Aorta (tissue), 5 donors: Measurements from ENCODE around the gene TYMP. TPM values are rescaled to one million over a fixed set of nuclear protein-coding genes. Genes with fewer than 3 reads are reported as not detected.
A peak's percentile ranks its signal among the peaks of the same experiment; 100 is the strongest.

Experiments
- ATAC-seq: fragments of 200-7000 bp; cut with Tn5 transposase; one replicate; pipeline ENCODE4 v1.9.1; 2022; ENCODE audit warnings: moderate library complexity; ENCODE audit not compliant: low FRiP score
- DNase-seq, 2 donors: peaks; one replicate each; pipeline ENCODE4 v3.0.0-alpha.2; 2020
- H3K27ac ChIP-seq, 2 donors: one replicate each; pipeline ENCODE4 v1.5.1; 2013; ENCODE audit warnings: low read length in 2 of 2, mild to moderate bottlenecking in 2 of 2, moderate library complexity in 2 of 2, control low read depth in 1 of 2, inconsistent platforms in 1 of 2, low read depth in 1 of 2
- H3K27me3 ChIP-seq, 2 donors: one replicate each; pipeline ENCODE4 v1.6.1; 2013; ENCODE audit warnings: control low read depth in 1 of 2, low read length in 1 of 2, mild to moderate bottlenecking in 1 of 2, moderate library complexity in 1 of 2; ENCODE audit not compliant: insufficient read depth in 2 of 2, control insufficient read depth in 1 of 2
- H3K36me3 ChIP-seq, 2 donors: one replicate each; pipeline ENCODE4 v1.6.1; 2013; ENCODE audit warnings: control low read depth in 1 of 2, low read length in 1 of 2, mild to moderate bottlenecking in 1 of 2; ENCODE audit not compliant: insufficient read depth in 2 of 2, control insufficient read depth in 1 of 2
- H3K4me1 ChIP-seq, 2 donors: one replicate each; pipeline ENCODE4 v1.6.1; 2013; ENCODE audit warnings: low read length in 2 of 2, control low read depth in 1 of 2, mild to moderate bottlenecking in 1 of 2, moderate library complexity in 1 of 2; ENCODE audit not compliant: insufficient read depth in 2 of 2, control insufficient read depth in 1 of 2
- H3K4me3 ChIP-seq, 2 donors: one replicate each; pipeline ENCODE4 v1.5.1; 2013; ENCODE audit warnings: low read length in 2 of 2, control low read depth in 1 of 2, mild to moderate bottlenecking in 1 of 2
- H3K9me3 ChIP-seq: one replicate; pipeline ENCODE4 v1.6.1; 2013; ENCODE audit warnings: mild to moderate bottlenecking, low read length; ENCODE audit not compliant: control insufficient read depth
- WGBS, 2 donors: extraction: QIAGEN DNeasy Blood & Tissue Kit; methylation state at CpG; one replicate each; pipeline ENCODE4 v1.1.7; 2013; 5-methylcytosine and 5-hydroxymethylcytosine counted together
- intact Hi-C, 2 donors: fragments of 100-400 bp; cut with DNase I; formaldehyde crosslinking; loops; one replicate each; pipeline versions ENCODE4 v1.14.2 to v1.15.0; 2022
- polyA plus RNA-seq, 2 donors: library from polyadenylated mRNA; stranded (reverse); fragments of 200-250 nt; gene quantifications; one replicate each; pipeline ENCODE4 v1.2.3, GENCODE V29; 2013
- total RNA-seq, 2 donors: library from RNA; stranded (reverse); fragmentation: NEBNext Ultra II Directional; extraction: Animal tissue kit (Norgen Biotek cat#: 25700); gene quantifications; one replicate each; pipeline ENCODE4 v1.2.1, GENCODE V29; 2021
- donor health status: healthy with polysubstance abuse.
- donor health status: Bipolar disorder and iron deficiency.
- donor health status: DM: no; HTN: no; CAD: no.
- donor health status: DM: no; HTN: no; CAD: no.
- donor health status: DM: yes; HTN: yes; CAD: no.

The TYMP gene
- total and polyA plus RNA-seq, 4 donors: 37.7 to 99.2 (median 57.7) TPM

GRCh38 chr22:50500452-50500851, 29.4 kb downstream of the TYMP start:
- ATAC-seq: no peak
- intact Hi-C loops: loop anchor here in 1 of 2 donors (10.0 kb wide), 1 partner anchor 256 kb away; the partner anchor contains the start of gene TUBGCP6

GRCh38 chr22:50498322-50498890, 31.4 kb downstream of the TYMP start:
- Histone ChIP-seq H3K27ac (no peak overlapping the region), H3K4me1 (no peaks in the 10 kb centered on the region), H3K9me3 (no peaks in the 10 kb centered on the region), H3K4me3 (no peak overlapping the region), H3K36me3 (no peaks in the 10 kb centered on the region), H3K27me3 (no peaks in the 10 kb centered on the region)
- intact Hi-C loops: no loop called here
- ATAC-seq: peak; percentile 59
- DNase-seq: no peak
- 8 to 25% methylated on average over 13 of the region's 13 CpGs for WGBS, 2 donors

More at GRCh38 chr22:50500452-50500851, 29.4 kb downstream of the TYMP start:
- H3K27ac ChIP-seq: no peak overlapping the region
- no peak overlapping the region for H3K4me3 ChIP-seq
- 91 to 94% methylated on average over 12 of the region's 12 CpGs for WGBS, 2 donors
- peaks cover 0 to 1% of the 10 kb centered on the region in 2 donors for H3K36me3 ChIP-seq
- no peaks in the 10 kb centered on the region for H3K9me3 ChIP-seq
- H3K27me3 ChIP-seq: no peaks in the 10 kb centered on the region
- DNase-seq: no peak
- no peaks in the 10 kb centered on the region for H3K4me1 ChIP-seq

GRCh38 chr22:50497093-50497492, 32.7 kb downstream of the TYMP start:
- intact Hi-C loops: no loop called here
- no peaks in the 10 kb centered on the region for H3K4me1 ChIP-seq
- no peak for ATAC-seq
- H3K27ac ChIP-seq: no peak overlapping the region
- no peaks in the 10 kb centered on the region for H3K9me3 ChIP-seq
- H3K27me3 ChIP-seq: no peaks in the 10 kb centered on the region
- 83 to 85% methylated on average over 6 of the region's 6 CpGs for WGBS, 2 donors
- no peak for DNase-seq
- no peak overlapping the region for H3K4me3 ChIP-seq
- H3K36me3 ChIP-seq: no peaks in the 10 kb centered on the region

GRCh38 chr22:50490531-50491308, 39.1 kb downstream of the TYMP start:
- whole genome bisulfite sequencing, 2 donors: 76 to 83% methylated on average over 27 of the region's 27 CpGs
- ATAC-seq (no peak), DNase-seq (no peak)
- Histone ChIP-seq H3K9me3 (no peaks in the 10 kb centered on the region), H3K36me3 (no peaks in the 10 kb centered on the region), H3K27ac (no peak overlapping the region), H3K27me3 (no peaks in the 10 kb centered on the region), H3K4me1 (no peaks in the 10 kb centered on the region), H3K4me3 (no peak overlapping the region)
- intact Hi-C loops: no loop called here

- Histone ChIP-seq H3K27me3 (no peaks in the 10 kb centered on the region), H3K4me3 (no peak overlapping the region), H3K27ac (no peak overlapping the region), H3K9me3 (no peaks in the 10 kb centered on the region), H3K36me3 (no peaks in the 10 kb centered on the region), H3K4me1 (no peaks in the 10 kb centered on the region)
- no peak for DNase-seq
- WGBS, 2 donors: 84 to 86% methylated on average over 31 of the region's 31 CpGs
- ATAC-seq: no peak
- intact Hi-C loops: no loop called here
Measured at GRCh38 chr22:50489363-50490243, 40.2 kb downstream of the TYMP start.

GRCh38 chr22:50488886-50489285, 40.9 kb downstream of the TYMP start:
- Histone ChIP-seq H3K4me1 (no peaks in the 10 kb centered on the region), H3K27me3 (no peaks in the 10 kb centered on the region), H3K27ac (no peak overlapping the region), H3K36me3 (no peaks in the 10 kb centered on the region), H3K9me3 (no peaks in the 10 kb centered on the region), H3K4me3 (no peak overlapping the region)
- ATAC-seq (no peak), DNase-seq (no peak)
- intact Hi-C loops: no loop called here
- 64 to 75% methylated on average over 17 to 19 of the region's 19 CpGs for WGBS, 2 donors

- no peaks in the 10 kb centered on the region for H3K36me3 ChIP-seq
- DNase-seq (no peak), ATAC-seq (no peak)
- H3K27ac ChIP-seq: no peak overlapping the region
- 79 to 87% methylated on average over 14 to 18 of the region's 18 CpGs for WGBS, 2 donors
- H3K4me1 ChIP-seq: no peaks in the 10 kb centered on the region
- H3K27me3 ChIP-seq: no peaks in the 10 kb centered on the region
- intact Hi-C loops: no loop called here
- no peaks in the 10 kb centered on the region for H3K9me3 ChIP-seq
- H3K4me3 ChIP-seq: no peak overlapping the region
Measured at GRCh38 chr22:50488006-50488677, 41.7 kb downstream of the TYMP start.

GRCh38 chr22:50487290-50488005, 42.4 kb downstream of the TYMP start:
- Histone ChIP-seq H3K4me1 (no peaks in the 10 kb centered on the region), H3K27ac (no peak overlapping the region), H3K9me3 (no peaks in the 10 kb centered on the region), H3K27me3 (no peaks in the 10 kb centered on the region), H3K36me3 (no peaks in the 10 kb centered on the region), H3K4me3 (no peak overlapping the region)
- 84% methylated on average over 23 of the region's 23 CpGs for WGBS, 2 donors
- intact Hi-C loops: no loop called here
- ATAC-seq (no peak), DNase-seq (peak in 1 of 2 donors; percentile 67)
